ACC112 (cell line): ENCODE results near the gene ZRANB2.

Experiments used
- H2AFZ ChIP-seq: fragments of 200-600 bp; sonication (generic); one replicate; pipeline ENCODE4 v1.6.0; 2017; ENCODE audit warnings: antibody characterized with exemption, low read length; ENCODE audit not compliant: unreplicated experiment
- H3K27ac ChIP-seq: fragments of 200-600 bp; sonication (generic); 2 replicates; pipeline ENCODE4 v1.5.1; 2014; ENCODE audit warnings: low read depth, mild to moderate bottlenecking, antibody characterized with exemption, low read length, moderate library complexity
- H3K27me3 ChIP-seq: fragments of 200-600 bp; sonication (generic); 2 replicates; pipeline ENCODE4 v1.6.1; 2014; ENCODE audit warnings: mild to moderate bottlenecking, antibody characterized with exemption, low read length, moderate library complexity, mixed read lengths; ENCODE audit not compliant: insufficient read depth
- H3K36me3 ChIP-seq: fragments of 200-600 bp; sonication (generic); 2 replicates; pipeline ENCODE4 v1.6.1; 2016; ENCODE audit warnings: mild to moderate bottlenecking, antibody characterized with exemption, low read length, moderate library complexity, mixed read lengths; ENCODE audit not compliant: insufficient read depth
- H3K4me1 ChIP-seq: fragments of 200-600 bp; sonication (generic); one replicate; pipeline ENCODE4 v1.6.1; 2016; ENCODE audit warnings: low read length, mixed read lengths; ENCODE audit not compliant: insufficient read depth, unreplicated experiment, control insufficient read depth
- H3K4me3 ChIP-seq: fragments of 200-600 bp; sonication (generic); 2 replicates; pipeline ENCODE4 v1.5.1; 2014; ENCODE audit warnings: mild to moderate bottlenecking, low read depth, low read length
- H3K79me2 ChIP-seq: fragments of 200-600 bp; sonication (generic); one replicate; pipeline ENCODE4 v1.6.0; 2016; ENCODE audit warnings: low read length; ENCODE audit not compliant: control insufficient read depth, unreplicated experiment, insufficient read depth

Gene ZRANB2

DNA sequence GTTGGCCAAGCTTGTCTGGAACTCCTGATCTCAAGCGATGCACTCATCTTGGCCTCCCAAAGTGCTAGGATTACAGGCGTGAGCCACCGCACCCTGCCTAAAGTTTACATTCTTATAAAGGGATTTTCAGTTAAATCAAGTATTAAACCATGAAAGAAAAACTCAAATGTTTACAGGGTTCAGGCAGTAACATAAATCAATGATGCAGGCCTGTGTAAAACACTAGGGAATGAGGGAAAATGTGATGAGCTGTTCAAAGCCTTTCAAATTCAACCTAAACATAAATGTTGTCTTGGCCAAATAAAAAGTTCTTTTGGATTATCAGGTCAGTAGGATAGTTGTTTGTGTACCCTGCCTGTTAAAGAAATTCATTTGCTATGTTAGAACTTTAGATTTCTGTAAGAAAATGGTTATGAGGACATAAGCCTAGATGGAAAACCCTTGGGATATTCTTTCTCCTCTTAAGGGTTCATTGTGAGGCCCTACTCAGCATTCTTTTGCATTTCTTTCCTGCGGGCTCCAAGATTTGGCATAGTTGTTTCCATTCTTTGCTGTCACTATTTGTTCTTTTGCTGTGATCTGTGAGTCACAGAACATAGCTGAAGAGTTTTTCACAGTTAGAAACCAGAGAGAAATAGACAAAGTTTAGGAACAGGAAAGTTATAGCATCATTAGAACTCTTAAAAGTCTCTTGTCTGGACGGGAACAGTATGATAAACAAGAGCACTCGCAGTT, 8.9 kb upstream of the ZRANB2 start:
- Histone ChIP-seq H3K79me2 (no peaks in the 10 kb centered on the region), H3K4me1 (peaks cover 43% of the 10 kb centered on the region), H3K36me3 (no peaks in the 10 kb centered on the region), H3K4me3 (peak overlapping the region; percentile 37), H2AFZ (peak overlapping the region; percentile 78), H3K27me3 (no peaks in the 10 kb centered on the region), H3K27ac (peak overlapping the region; percentile 90)

DNA sequence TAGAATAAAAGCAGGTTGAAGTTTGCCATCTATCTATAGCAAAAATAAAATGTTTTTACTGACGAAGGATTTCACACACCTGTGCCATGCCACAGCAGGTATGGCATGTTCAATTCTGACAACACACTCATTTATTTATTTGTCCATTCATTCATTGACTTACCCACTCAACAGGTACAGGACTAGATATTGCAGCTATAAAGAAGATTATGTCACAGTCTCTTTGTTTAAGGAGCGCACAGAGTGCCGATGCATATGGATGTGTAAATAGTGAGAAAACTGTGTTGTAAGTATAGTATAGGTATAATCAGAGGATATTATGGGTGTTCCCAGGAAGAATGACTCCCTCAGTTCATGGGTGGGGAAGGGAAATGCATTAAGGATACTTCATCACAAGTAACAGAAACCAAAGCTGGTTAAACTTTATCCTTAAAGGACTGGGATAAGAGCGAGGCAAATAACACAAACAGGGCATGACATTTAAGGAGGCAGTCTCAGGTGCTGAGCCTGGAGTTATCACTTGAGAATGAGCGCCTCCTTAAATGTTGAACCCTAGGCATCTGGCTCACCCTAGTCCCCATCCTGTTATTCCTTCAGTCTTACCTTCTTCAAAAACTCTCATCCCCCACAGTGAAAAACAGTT, 7.9 kb upstream of the ZRANB2 start:
- no peaks in the 10 kb centered on the region for H3K36me3 ChIP-seq
- H3K4me3 ChIP-seq: peak overlapping the region; percentile 19; the same call in 1 of the 2 replicates
- H3K27me3 ChIP-seq: no peaks in the 10 kb centered on the region
- peaks cover 43% of the 10 kb centered on the region for H3K4me1 ChIP-seq
- no peaks in the 10 kb centered on the region for H3K79me2 ChIP-seq
- H3K27ac ChIP-seq: peak overlapping the region; percentile 90
- no peak overlapping the region for H2AFZ ChIP-seq

DNA sequence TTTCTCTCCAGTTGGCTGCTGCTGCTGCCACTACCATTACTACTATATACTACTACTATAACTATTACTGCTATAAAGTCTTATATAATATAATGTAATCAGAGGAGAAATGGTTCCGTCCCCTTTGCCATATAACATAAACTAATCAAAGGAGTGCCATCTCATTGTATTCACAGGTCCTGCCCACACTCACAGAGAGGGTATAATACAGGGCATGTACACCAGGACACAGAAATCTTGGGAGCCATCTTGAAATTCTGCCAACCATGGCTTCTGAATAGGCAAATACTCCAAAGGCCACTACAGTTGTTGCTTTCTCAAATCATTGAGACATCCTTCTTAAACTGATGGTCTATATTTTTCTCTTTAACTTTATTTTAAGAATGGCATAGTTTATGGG, 6.9 kb upstream of the ZRANB2 start:
- no peaks in the 10 kb centered on the region for H3K27me3 ChIP-seq
- no peak overlapping the region for H3K27ac ChIP-seq
- H2AFZ ChIP-seq: no peak overlapping the region
- no peaks in the 10 kb centered on the region for H3K36me3 ChIP-seq
- peaks cover 43% of the 10 kb centered on the region for H3K4me1 ChIP-seq
- H3K79me2 ChIP-seq: no peaks in the 10 kb centered on the region
- no peak overlapping the region for H3K4me3 ChIP-seq

DNA sequence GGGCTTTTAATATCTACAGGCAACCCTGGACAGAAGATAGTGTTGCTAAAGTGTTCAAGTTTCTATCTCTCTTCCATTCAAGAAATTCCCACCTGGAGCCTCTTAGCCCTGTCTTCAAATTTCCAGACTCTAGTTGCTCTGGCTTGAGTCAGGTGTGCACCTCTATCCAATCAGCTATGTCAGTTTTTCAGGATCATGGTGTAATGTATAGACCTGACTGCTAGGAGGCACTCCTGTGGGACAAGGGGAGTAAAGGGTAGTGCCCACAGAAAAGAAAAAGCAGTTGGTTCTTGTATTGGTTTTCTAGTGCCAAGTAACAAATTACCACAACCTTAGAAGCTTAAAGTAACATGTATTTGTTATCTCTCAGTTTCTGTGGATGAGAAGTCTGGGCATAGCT, 6.2 kb upstream of the ZRANB2 start:
- H3K4me3 ChIP-seq: no peak overlapping the region
- H3K36me3 ChIP-seq: no peaks in the 10 kb centered on the region

DNA sequence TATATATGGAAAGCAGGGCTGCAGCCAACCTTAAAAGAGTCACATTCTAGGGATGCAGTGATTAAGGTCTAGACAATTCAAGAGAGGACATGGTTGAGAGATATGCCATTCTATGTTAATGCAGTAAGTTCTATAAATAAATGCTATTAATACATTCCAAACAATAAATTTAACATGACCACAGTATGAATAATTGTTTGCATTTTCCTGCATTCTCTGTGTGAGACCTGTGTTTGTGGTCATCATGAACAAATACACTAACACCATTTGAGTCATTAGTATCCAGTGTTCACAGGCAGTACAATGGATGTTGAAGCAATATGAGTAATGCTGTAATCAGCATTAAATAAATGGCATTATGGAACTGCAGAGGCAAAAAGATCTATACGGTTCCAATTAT, 5.5 kb upstream of the ZRANB2 start:
- Histone ChIP-seq H3K27ac (peak overlapping the region; percentile 53; the same call in 1 of the 2 replicates), H3K27me3 (no peaks in the 10 kb centered on the region), H3K36me3 (no peaks in the 10 kb centered on the region; the same call in 1 of the 2 replicates), H3K4me3 (no peak overlapping the region), H3K79me2 (no peaks in the 10 kb centered on the region), H2AFZ (no peak overlapping the region), H3K4me1 (peaks cover 48% of the 10 kb centered on the region)

More for the DNA sequence above, 6.2 kb upstream of the ZRANB2 start:
- no peaks in the 10 kb centered on the region for H3K27me3 ChIP-seq
- no peak overlapping the region for H2AFZ ChIP-seq
- H3K79me2 ChIP-seq: no peaks in the 10 kb centered on the region
- peaks cover 43% of the 10 kb centered on the region for H3K4me1 ChIP-seq
- H3K27ac ChIP-seq: no peak overlapping the region

DNA sequence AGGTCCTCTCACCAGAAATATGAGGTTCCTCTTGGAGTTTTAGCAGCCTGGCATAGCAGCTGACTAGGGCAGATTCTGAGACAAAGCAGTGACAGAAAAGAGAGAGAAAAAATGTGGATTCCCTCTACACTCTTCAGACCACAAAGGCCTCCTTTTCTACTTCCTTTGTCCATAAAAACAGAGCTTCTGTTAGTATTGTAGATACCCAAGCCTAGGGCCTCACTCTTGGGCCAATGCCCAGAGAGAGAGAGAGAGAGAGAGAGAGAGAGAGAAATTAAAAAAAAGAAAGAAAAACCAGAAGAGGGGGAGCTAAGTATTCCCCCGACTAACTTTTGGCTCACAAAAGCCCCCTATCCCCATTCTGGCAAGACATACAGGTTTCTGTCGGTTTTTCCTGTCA, 2.4 kb upstream of the ZRANB2 start:
- Histone ChIP-seq H3K79me2 (peaks cover 27% of the 10 kb centered on the region), H3K27ac (no peak overlapping the region), H3K27me3 (no peaks in the 10 kb centered on the region), H2AFZ (no peak overlapping the region), H3K4me1 (peaks cover 29% of the 10 kb centered on the region), H3K36me3 (peaks cover under 1% of the 10 kb centered on the region), H3K4me3 (no peak overlapping the region)

DNA sequence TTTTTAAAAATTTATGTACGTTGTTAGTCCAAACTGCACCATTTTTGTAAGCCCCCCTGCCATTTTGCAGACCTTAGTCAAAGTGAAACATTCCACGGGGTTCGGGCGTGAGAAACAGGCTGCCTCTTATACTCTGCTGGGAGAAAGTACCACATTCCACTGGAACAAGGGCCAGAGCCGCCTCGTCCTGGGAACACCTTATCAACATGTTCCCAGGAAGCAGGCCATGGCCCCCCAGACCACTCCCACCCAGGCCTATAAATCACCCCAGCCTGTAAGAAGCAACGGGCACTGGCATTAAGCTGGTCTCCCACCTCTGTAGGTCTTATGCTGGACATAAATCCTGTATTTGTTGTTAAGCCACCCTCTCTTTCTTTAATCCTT, 854 bp upstream of the ZRANB2 start:
- peak overlapping the region; percentile 63 for H2AFZ ChIP-seq
- peaks cover 26% of the 10 kb centered on the region for H3K4me1 ChIP-seq
- H3K36me3 ChIP-seq: peaks cover 10% of the 10 kb centered on the region
- no peaks in the 10 kb centered on the region for H3K27me3 ChIP-seq
- H3K27ac ChIP-seq: peak overlapping the region; percentile 85
- H3K4me3 ChIP-seq: peak overlapping the region; percentile 85
- H3K79me2 ChIP-seq: peaks cover 42% of the 10 kb centered on the region

DNA sequence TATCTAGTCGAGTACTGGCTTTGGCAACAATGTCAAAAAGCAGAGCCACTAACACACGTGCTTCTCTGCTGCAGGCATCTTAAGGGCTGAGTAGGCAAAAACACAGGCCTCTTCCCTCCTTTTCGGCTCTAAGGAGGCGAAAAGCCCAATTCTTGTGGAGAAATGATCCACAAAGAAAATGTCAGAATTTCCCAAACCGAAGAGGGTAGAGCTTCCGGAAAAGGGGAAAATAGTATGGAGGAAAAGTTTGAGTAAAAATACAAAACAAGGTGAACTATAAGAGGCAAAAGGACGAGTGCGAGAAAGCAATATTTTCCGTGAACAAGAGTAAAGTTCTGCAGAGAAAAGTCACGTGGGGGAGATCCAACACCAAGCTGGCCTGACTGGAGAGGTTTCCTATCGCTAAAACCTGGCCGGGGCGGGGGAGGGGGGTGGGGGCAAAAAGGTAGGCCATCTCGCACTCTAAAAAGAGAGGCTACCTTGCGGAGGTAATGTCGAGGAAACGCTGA, 551 bp downstream of the ZRANB2 start:
- H3K27ac ChIP-seq: peak overlapping the region; percentile 85
- H3K4me3 ChIP-seq: peak overlapping the region; percentile 85
- H3K27me3 ChIP-seq: no peaks in the 10 kb centered on the region
- H3K36me3 ChIP-seq: peaks cover 24% of the 10 kb centered on the region
- peaks cover 55% of the 10 kb centered on the region for H3K79me2 ChIP-seq
- H3K4me1 ChIP-seq: peaks cover 26% of the 10 kb centered on the region
- peak overlapping the region; percentile 87 for H2AFZ ChIP-seq

DNA sequence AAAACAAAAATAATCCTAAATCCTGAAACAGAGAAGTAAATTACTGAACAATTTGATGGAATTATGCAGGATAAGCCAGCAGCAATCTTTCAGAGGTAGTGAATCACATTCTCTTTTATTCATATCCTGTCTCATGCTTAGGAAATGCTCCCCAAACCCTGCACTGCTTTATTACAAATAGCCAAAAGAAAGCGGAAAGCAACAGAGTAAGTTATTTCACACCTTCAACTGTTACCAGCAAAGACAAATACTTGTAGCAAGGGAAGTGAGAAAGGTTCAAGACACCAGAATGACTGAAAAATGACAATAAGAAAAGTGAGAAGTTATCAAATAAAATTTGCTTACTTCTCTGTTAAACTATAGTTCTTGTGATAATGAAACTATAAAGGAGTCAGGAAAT, 6.2 kb downstream of the ZRANB2 start:
- H2AFZ ChIP-seq: no peak overlapping the region
- H3K4me3 ChIP-seq: peak overlapping the region; percentile 47; the same call in 1 of the 2 replicates
- H3K79me2 ChIP-seq: peaks cover 77% of the 10 kb centered on the region
- H3K36me3 ChIP-seq: peaks cover 62% of the 10 kb centered on the region
- no peaks in the 10 kb centered on the region for H3K27me3 ChIP-seq
- H3K4me1 ChIP-seq: peaks cover 30% of the 10 kb centered on the region
- peak overlapping the region; percentile 42 for H3K27ac ChIP-seq

DNA sequence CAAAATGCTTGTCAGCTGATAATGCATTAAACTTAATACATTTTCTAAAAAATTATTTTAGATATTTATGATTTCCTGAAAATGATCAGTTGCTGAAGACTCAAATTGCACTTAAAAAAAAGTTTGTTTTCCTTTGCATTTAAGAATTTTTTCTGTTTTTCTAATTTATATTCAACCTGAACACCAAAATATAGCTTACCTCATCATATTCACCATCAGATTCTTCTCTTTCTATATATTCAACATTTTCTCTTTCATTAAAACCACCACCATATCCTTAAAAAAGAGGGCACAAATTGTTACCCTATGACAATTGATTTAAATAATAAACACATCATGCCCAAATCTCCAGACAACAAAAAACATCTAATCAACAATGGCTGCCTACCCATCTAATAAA, 8.6 kb downstream of the ZRANB2 start:
- no peak overlapping the region for H3K4me3 ChIP-seq
- H3K27ac ChIP-seq: no peak overlapping the region
- H3K36me3 ChIP-seq: peaks cover 75% of the 10 kb centered on the region
- H3K79me2 ChIP-seq: peaks cover 57% of the 10 kb centered on the region
- peaks cover 23% of the 10 kb centered on the region for H3K4me1 ChIP-seq
- H2AFZ ChIP-seq: no peak overlapping the region
- no peaks in the 10 kb centered on the region for H3K27me3 ChIP-seq

DNA sequence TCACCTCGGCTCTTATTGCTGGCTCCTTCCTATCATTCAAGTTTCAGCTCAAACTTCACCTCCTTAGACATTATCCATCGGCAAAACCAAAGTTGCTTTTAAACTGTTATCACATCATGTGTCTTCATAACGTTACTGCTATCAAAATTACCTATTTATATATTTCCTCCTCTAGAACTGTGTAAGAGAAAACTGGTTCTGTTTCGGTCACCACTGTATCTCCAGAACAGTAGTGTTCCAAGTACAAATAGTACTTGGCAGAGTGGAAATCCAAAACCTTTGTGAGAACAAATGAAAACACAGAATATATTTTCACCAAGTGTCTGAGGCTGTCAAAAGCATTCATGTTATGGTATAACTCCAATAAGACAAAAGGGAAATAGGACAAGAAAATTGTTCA, 9.1 kb downstream of the ZRANB2 start:
- Histone ChIP-seq H3K4me1 (peaks cover 23% of the 10 kb centered on the region), H3K27me3 (no peaks in the 10 kb centered on the region), H3K27ac (no peak overlapping the region), H2AFZ (no peak overlapping the region), H3K36me3 (peaks cover 77% of the 10 kb centered on the region), H3K79me2 (peaks cover 52% of the 10 kb centered on the region), H3K4me3 (no peak overlapping the region)
